ENCODE measurements around the gene TINAGL1. TPM values are rescaled to one million over a fixed set of nuclear protein-coding genes. Genes with fewer than 3 reads are reported as not detected.
A peak's percentile ranks its signal among the peaks of the same experiment; 100 is the strongest.

Gene TINAGL1
- total RNA-seq, 1 experiment from 2014 or later, result 162 TPM

DNA sequence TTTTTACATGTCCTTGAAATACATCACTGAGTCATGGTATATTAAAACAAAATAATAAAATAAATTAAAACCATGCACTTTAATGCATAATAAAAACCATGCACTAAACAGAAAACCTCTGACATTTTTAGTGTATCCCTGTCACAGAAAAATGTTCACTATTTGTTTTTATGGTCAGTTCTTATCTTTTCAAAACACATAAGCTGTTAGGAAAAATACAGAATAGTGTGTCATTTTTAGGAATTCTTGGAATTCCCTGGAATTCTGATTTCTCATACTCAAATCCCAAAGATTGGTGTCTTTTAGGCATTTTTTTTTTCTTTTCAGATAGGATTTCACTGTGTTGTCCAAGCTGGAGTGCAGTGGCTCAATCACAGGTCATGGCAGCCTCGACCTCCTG is 25.1 kb upstream of the TINAGL1 start:
- DNase-seq, result peak in 1 of 2 experiments; percentile 29
- H4K20me1 ChIP-seq (ENCODE audit: insufficient read depth), result no peaks in the 10 kb centered on the region
- peaks cover 25% of the 10 kb centered on the region for H3F3A ChIP-seq (ENCODE audit: insufficient read depth, low read depth)
- H3K36me3 ChIP-seq (ENCODE audit: low read depth), result no peaks in the 10 kb centered on the region
- no peaks in the 10 kb centered on the region for H3K79me2 ChIP-seq (ENCODE audit: low read depth)
- H3K27ac ChIP-seq, result no peak overlapping the region
- no TSS peak for BruUV-seq (replicated peaks)
- H3K27me3 ChIP-seq (ENCODE audit: insufficient read depth, low read depth), result no peaks in the 10 kb centered on the region
- intact Hi-C loops (cut with micrococcal nuclease; ENCODE audit: unreplicated experiment), result no loop called here
- no peak for TF ChIP-seq EZH2 (IDR thresholded peaks at IDR 0.05; ENCODE audit: low read depth)
- TF ChIP-seq, protein P1, sequence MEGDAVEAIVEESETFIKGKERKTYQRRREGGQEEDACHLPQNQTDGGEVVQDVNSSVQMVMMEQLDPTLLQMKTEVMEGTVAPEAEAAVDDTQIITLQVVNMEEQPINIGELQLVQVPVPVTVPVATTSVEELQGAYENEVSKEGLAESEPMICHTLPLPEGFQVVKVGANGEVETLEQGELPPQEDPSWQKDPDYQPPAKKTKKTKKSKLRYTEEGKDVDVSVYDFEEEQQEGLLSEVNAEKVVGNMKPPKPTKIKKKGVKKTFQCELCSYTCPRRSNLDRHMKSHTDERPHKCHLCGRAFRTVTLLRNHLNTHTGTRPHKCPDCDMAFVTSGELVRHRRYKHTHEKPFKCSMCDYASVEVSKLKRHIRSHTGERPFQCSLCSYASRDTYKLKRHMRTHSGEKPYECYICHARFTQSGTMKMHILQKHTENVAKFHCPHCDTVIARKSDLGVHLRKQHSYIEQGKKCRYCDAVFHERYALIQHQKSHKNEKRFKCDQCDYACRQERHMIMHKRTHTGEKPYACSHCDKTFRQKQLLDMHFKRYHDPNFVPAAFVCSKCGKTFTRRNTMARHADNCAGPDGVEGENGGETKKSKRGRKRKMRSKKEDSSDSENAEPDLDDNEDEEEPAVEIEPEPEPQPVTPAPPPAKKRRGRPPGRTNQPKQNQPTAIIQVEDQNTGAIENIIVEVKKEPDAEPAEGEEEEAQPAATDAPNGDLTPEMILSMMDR (conservative IDR thresholded peaks at IDR 0.05), result no peak
- POLR2A ChIA-PET (ENCODE audit: unreplicated experiment), result no interaction called here
- no peak overlapping the region for H3K4me3 ChIP-seq
- H3K4me2 ChIP-seq, result no peak overlapping the region
- no peak overlapping the region for H2AFZ ChIP-seq
- CTCF ChIA-PET, result interaction anchor here (0.6 to 0.9 kb wide), 2 partner anchors 108 to 130 kb away, joined by 3 to 4 read pairs; no protein-coding TSS in a partner anchor
- peaks cover 27% of the 10 kb centered on the region for H3K4me1 ChIP-seq (replicated peaks; ENCODE audit: insufficient read depth)
- H3K9me2 ChIP-seq (ENCODE audit: insufficient read depth), result no peaks in the 10 kb centered on the region
- no peaks in the 10 kb centered on the region for H3K9me3 ChIP-seq (ENCODE audit: insufficient read depth, low read depth)

GRCh38 chr1:31552489-31552888 is 23.8 kb upstream of the TINAGL1 start:
- Histone ChIP-seq H3K9me2 (ENCODE audit: insufficient read depth) (no peaks in the 10 kb centered on the region), H3K79me2 (ENCODE audit: low read depth) (no peaks in the 10 kb centered on the region), H3F3A (ENCODE audit: insufficient read depth, low read depth) (peaks cover 32% of the 10 kb centered on the region), H3K9me3 (ENCODE audit: insufficient read depth, low read depth) (no peaks in the 10 kb centered on the region), H4K20me1 (ENCODE audit: insufficient read depth) (no peaks in the 10 kb centered on the region), H3K4me2 (no peak overlapping the region), H3K4me1 (replicated peaks; ENCODE audit: insufficient read depth) (peaks cover 27% of the 10 kb centered on the region), H3K4me3 (no peak overlapping the region), H2AFZ (no peak overlapping the region), H3K36me3 (ENCODE audit: low read depth) (no peaks in the 10 kb centered on the region), H3K27ac (no peak overlapping the region), H3K27me3 (ENCODE audit: insufficient read depth, low read depth) (no peaks in the 10 kb centered on the region)
- POLR2A ChIA-PET (ENCODE audit: unreplicated experiment), result no interaction called here
- TF ChIP-seq, protein P1 (conservative IDR thresholded peaks at IDR 0.05), result no peak
- no peak for TF ChIP-seq EZH2 (IDR thresholded peaks at IDR 0.05; ENCODE audit: low read depth)
- CTCF ChIA-PET, result no interaction called here
- BruUV-seq (replicated peaks), result no TSS peak
- intact Hi-C loops (cut with micrococcal nuclease; ENCODE audit: unreplicated experiment), result no loop called here
- no peak for DNase-seq

DNA sequence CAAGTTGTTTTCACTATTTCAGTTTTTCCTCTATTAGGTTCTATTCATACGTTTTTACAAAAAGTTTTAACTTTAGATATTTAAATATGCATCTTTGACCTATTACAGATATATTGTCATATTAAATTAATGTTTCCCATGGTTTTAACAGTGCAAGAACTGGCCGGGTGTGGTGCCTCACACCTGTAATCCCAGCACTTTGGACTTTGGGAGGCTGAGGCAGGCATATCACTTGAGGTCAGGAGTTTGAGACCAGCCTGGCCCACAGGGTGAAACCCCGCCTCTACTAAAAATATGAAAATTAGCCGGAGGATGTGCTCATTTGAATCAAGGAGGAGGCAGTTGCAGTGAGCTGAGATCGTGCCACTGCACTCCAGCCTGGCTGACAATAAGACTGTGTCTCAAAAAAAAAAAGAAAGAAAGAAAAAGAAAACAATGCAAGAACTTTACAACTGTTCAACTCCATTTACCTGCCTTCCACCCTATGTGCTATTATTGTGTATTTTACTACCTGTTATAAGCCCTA is 19.8 kb upstream of the TINAGL1 start:
- TF ChIP-seq EZH2 (IDR thresholded peaks at IDR 0.05; ENCODE audit: low read depth), result no peak
- TF ChIP-seq, protein P1 (conservative IDR thresholded peaks at IDR 0.05), result no peak
- DNase-seq, result no peak
- H3K27me3 ChIP-seq (ENCODE audit: insufficient read depth, low read depth), result no peaks in the 10 kb centered on the region
- H3K9me3 ChIP-seq (ENCODE audit: insufficient read depth, low read depth), result peaks cover 14% of the 10 kb centered on the region; the same call in 1 of the 2 replicates
- no peaks in the 10 kb centered on the region for H4K20me1 ChIP-seq (ENCODE audit: insufficient read depth)
- ChIA-PET POLR2A (ENCODE audit: unreplicated experiment) (no interaction called here), CTCF (interaction anchor here (0.6 kb wide), 1 partner anchor 387 kb away, joined by 3 read pairs; no protein-coding TSS in a partner anchor)
- H3K9me2 ChIP-seq (ENCODE audit: insufficient read depth), result no peaks in the 10 kb centered on the region
- H3K4me3 ChIP-seq, result no peak overlapping the region
- H3K79me2 ChIP-seq (ENCODE audit: low read depth), result no peaks in the 10 kb centered on the region
- H3K4me1 ChIP-seq (replicated peaks; ENCODE audit: insufficient read depth), result peaks cover 3% of the 10 kb centered on the region
- H3K4me2 ChIP-seq, result no peak overlapping the region
- no peak overlapping the region for H3K27ac ChIP-seq
- peaks cover 17% of the 10 kb centered on the region for H3F3A ChIP-seq (ENCODE audit: insufficient read depth, low read depth)
- no TSS peak for BruUV-seq (replicated peaks)
- H3K36me3 ChIP-seq (ENCODE audit: low read depth), result no peaks in the 10 kb centered on the region
- intact Hi-C loops (cut with micrococcal nuclease; ENCODE audit: unreplicated experiment), result no loop called here
- H2AFZ ChIP-seq, result no peak overlapping the region
